ENCODE measurements around the gene BROX. TPM values are rescaled to one million over a fixed set of nuclear protein-coding genes. Genes with fewer than 3 reads are reported as not detected.
A peak's percentile ranks its signal among the peaks of the same experiment; 100 is the strongest.
"Not testable (repeated sequence)": the region's sequence is repeated elsewhere in the genome, so short reads cannot be mapped to it uniquely, and the experiment has no call there.

BROX gene, protein sequence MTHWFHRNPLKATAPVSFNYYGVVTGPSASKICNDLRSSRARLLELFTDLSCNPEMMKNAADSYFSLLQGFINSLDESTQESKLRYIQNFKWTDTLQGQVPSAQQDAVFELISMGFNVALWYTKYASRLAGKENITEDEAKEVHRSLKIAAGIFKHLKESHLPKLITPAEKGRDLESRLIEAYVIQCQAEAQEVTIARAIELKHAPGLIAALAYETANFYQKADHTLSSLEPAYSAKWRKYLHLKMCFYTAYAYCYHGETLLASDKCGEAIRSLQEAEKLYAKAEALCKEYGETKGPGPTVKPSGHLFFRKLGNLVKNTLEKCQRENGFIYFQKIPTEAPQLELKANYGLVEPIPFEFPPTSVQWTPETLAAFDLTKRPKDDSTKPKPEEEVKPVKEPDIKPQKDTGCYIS
- 35.4 and 36.4 TPM in 2 replicates for total RNA-seq

DNA sequence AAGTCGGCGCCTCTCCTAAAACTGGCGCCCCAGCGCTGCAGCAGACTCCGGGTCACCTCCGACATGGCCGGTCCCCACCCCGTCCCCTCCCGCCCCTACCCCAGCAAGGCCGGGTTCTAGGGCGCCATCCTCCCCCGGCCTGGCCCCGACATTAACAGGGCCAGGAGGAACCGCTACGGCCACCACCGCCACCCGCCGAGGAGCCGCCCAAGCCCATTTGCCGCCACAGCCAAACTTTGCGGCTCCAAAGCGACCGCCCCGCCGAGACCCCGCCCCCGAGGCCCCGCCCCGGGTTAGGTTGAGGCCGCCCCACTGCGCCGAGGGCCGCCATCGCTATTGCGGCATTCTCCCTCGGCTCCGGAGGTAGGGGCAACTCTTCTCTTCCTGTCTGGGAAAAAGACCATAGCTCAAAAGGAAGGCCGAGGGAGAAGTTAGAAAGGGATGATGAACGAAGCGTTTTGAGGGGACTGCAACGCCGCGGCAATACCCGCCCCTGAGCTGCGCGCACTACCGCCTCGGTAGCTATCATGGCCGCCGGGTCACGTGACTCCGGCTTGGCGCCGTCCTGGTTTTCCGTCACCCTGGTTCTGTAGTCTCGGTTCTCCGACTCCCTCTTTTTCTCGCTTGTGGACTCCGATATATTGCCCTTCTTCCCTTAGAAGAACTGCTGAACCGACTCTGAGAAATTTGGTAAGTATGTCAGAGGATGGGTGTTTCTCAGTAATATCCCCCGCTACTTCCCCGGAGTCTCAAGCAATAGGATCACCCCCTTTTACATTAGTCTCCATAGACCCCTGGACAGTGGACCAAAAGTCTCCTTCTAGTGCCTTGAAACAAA lies at the start of gene BROX, which contains the start of gene AIDA:
Gene BROX (plus strand): TSS at position 312 of the 838 bp plus-strand sequence. CDS start 3,136 bp downstream, outside the sequence.
Gene AIDA (minus strand): TSS at position 239 of the 838 bp plus-strand sequence. CDS start 174 bp downstream, at position 65.
- peak; percentile 99 for DNase-seq
- Mint-ChIP-seq H3K27ac (peak within 1 kb of the TSS; percentile 94), H3K27me3 (no peaks in the 10 kb centered on the region), H3K4me1 (peaks cover 37% of the 10 kb centered on the region), H3K9me3 (no peaks in the 10 kb centered on the region), H3K4me3 (peak within 1 kb of the TSS; percentile 99), H3K36me3 (ENCODE audit: low read depth) (peaks cover 33% of the 10 kb centered on the region)
- intact Hi-C loops (cut with micrococcal nuclease), result loop anchor here (1.0 to 10.0 kb wide), 8 partner anchors 60 to 1135 kb away; partner anchors contain the start of genes CAPN2, TAF1A and TP53BP2

DNA sequence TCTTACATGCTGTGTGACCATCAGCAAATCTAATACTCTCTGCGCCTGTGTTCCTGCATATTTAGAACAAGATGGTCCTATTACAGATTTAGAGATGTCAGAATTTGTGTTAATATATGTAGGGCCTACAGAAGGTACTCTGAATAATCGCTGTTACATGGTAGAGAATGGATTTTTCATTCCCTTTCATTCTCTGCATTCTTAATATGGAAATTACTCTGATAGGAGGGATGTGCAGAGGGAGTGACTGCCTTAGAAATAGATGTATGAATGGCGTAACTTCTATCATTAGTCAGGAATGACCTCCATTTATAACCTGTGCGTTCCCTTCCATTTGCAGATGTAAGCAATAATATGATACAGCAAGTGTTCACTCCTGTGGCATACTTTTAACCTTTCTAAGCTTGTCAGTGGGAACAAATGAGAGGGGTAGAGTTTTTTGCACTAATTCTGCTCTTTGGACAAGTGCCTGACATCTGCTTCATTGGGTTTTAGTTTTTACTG lies 48.9 kb upstream of the BROX start:
- no peak for DNase-seq
- Mint-ChIP-seq H3K4me1 (peaks cover 10% of the 10 kb centered on the region), H3K27ac (no peak overlapping the region), H3K4me3 (no peak overlapping the region), H3K27me3 (no peaks in the 10 kb centered on the region), H3K9me3 (no peaks in the 10 kb centered on the region), H3K36me3 (ENCODE audit: low read depth) (peaks cover 68% of the 10 kb centered on the region)
- intact Hi-C loops (cut with micrococcal nuclease), result no loop called here

DNA sequence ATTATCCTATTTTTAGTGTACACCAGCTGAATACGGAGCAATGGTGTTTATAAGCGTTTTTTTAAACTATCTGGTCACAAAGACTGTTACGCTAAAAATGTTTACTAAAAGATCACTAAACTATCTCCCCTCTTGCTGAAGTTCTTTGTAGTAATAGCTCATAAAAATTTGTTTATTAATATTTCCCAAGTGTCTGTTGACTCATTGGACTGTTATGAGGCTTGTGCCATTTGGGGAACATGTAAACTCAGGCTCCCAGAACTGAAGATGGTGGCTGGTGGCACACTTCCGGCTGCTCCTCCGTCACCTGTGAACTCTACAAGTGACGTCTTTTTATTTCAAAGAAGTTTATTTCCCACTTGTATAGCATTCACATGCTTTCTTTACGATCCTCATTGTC lies 46.4 kb upstream of the BROX start:
- Mint-ChIP-seq H3K4me3 (no peak overlapping the region), H3K27me3 (no peaks in the 10 kb centered on the region), H3K36me3 (ENCODE audit: low read depth) (peaks cover 62% of the 10 kb centered on the region)

DNA sequence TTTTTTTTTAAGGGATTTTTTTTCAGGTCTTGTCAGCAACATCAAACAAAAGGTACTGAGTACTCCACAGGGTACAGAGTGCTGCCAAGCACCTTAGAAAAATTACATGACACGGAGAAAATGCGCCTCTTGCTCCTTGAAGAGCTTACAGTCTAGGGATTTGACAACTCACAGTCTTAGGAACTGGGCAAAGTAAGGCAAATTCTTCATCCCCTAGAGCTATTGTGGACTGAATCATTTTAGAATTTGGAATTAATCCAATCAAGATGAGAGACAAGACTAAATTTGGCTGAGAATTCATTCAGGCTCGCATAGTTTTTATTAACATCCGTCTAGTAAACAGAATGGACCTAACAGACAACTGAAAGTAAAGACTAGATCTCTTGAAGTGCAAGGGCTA lies 44.2 kb upstream of the BROX start:
- H3K4me1 Mint-ChIP-seq, result peaks cover 10% of the 10 kb centered on the region

More for the DNA sequence above, 46.4 kb upstream of the BROX start:
- no peaks in the 10 kb centered on the region for H3K9me3 Mint-ChIP-seq
- no peak for DNase-seq
- no peak overlapping the region for H3K27ac Mint-ChIP-seq
- intact Hi-C loops (cut with micrococcal nuclease), result no loop called here
- peaks cover 15% of the 10 kb centered on the region for H3K4me1 Mint-ChIP-seq

DNA sequence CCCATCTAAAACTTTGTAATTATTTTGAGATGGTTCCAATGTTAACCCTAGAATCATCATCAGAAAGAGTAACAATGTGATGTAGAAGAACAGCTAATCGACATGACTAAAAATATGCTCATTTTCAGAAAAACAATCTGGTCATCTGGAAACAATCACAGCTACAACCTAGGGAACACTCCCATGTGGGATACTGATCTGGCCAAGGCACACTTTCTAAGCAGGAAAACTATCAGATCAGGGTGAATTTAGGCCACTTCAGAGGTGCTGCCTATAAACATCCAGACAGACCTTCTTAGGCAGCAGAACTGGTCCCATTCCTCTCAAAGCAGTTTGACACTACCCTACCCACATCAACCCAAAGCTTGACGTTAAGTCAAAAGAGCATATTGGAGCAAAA lies 43.3 kb upstream of the BROX start:
- H3K9me3 Mint-ChIP-seq; DNase-seq; H3K27me3 Mint-ChIP-seq; H3K27ac Mint-ChIP-seq; H3K4me3 Mint-ChIP-seq; intact Hi-C loops (cut with micrococcal nuclease): not testable (repeated sequence)
- Mint-ChIP-seq H3K36me3 (ENCODE audit: low read depth) (peaks cover 54% of the 10 kb centered on the region), H3K4me1 (peaks cover 10% of the 10 kb centered on the region)

More for the DNA sequence above, 44.2 kb upstream of the BROX start:
- H3K27me3 Mint-ChIP-seq; DNase-seq; H3K27ac Mint-ChIP-seq; H3K4me3 Mint-ChIP-seq; H3K9me3 Mint-ChIP-seq; intact Hi-C loops (cut with micrococcal nuclease): not testable (repeated sequence)
- H3K36me3 Mint-ChIP-seq (ENCODE audit: low read depth), result peaks cover 59% of the 10 kb centered on the region

DNA sequence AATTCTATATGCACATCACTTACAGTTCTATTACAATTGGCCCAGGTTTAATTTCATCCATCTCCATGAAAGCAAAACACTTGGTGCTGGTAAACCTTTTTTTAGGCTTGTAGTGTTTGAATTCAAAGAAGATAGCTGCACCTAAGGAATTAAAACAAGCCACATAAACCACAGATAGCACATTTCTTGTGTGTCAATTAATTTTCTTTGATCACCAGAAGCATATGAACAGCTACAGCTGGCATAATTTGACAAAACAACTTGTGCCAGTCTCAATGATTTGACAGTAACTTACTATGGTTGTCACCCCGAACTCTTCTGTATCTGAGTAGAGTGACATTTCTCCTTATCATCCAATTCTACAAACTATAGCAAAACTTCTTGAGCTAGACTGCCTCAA lies 42.3 kb upstream of the BROX start:
- Mint-ChIP-seq H3K36me3 (ENCODE audit: low read depth) (peaks cover 54% of the 10 kb centered on the region), H3K27ac (no peak overlapping the region)

DNA sequence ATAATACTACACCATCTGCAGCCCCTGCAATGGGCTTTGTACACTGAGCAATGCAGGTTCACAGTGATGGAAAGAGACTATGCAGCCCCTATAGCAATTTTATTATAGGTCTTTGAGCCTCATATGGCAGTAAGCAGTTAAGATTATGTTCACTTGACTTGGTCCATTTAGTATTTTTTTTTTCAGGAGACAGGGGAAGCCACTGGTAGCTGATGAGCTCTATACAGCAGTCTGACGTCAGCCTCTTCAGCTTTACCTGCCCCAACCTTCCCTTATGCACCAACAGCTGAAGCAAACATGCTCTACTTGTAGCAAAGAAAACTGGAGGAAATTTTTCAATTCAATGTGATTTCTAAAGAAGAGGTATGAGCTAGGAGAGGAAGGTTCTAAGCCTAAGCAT lies 32.3 kb upstream of the BROX start:
- Mint-ChIP-seq H3K27me3 (no peaks in the 10 kb centered on the region), H3K9me3 (no peaks in the 10 kb centered on the region), H3K4me3 (no peak overlapping the region), H3K36me3 (ENCODE audit: low read depth) (peaks cover 16% of the 10 kb centered on the region), H3K4me1 (no peaks in the 10 kb centered on the region), H3K27ac (no peak overlapping the region)
- intact Hi-C loops (cut with micrococcal nuclease), result no loop called here
- no peak for DNase-seq

More for the DNA sequence above, 42.3 kb upstream of the BROX start:
- no peaks in the 10 kb centered on the region for H3K27me3 Mint-ChIP-seq
- intact Hi-C loops (cut with micrococcal nuclease), result no loop called here
- H3K9me3 Mint-ChIP-seq, result no peaks in the 10 kb centered on the region
- DNase-seq, result no peak
- peaks cover 9% of the 10 kb centered on the region for H3K4me1 Mint-ChIP-seq
- H3K4me3 Mint-ChIP-seq, result no peak overlapping the region

DNA sequence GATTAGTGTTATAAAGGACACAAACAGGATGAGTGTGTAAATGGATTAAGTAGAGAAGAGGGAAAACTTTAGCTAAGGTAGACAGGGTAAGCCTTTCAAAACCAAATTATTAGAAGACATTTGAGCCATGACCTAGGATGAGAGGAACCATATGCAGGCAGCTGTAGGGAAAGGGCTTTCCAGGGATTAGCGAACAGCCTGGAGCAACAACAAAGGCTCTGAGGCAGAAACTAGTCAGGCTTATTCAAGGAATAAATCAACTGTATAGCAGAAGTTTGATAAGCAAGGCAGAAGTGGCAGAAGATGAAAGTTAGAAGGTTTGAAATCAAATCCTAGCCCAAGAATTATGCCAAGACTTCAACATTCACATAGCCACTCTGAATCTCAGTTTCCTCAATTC lies 21.3 kb upstream of the BROX start:
- no peaks in the 10 kb centered on the region for H3K27me3 Mint-ChIP-seq
- H3K4me1 Mint-ChIP-seq, result peaks cover 8% of the 10 kb centered on the region
- no peak for DNase-seq
- intact Hi-C loops (cut with micrococcal nuclease), result no loop called here
- peaks cover 15% of the 10 kb centered on the region for H3K36me3 Mint-ChIP-seq (ENCODE audit: low read depth)
- no peak overlapping the region for H3K4me3 Mint-ChIP-seq
- H3K9me3 Mint-ChIP-seq, result no peaks in the 10 kb centered on the region
- H3K27ac Mint-ChIP-seq, result no peak overlapping the region

DNA sequence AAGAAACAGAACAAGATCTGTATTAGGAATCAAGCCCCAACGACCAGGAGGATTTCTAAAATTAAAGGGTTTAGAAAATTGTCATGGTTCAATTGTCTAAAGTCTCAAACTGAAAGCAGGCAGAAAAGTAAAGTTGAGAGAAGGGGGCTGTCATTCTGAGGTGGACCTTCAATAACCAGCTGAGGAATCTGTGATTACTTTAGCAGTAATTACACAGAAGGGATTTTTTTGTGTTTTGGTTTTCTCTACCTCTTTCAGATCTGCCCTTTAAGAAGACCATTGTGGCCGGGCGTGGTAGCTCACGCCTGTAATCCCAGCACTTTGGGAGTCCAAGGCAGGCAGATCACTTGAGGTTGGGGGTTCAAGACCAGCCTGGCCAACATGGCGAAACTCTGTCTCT lies 17.4 kb upstream of the BROX start:
- H3K4me3 Mint-ChIP-seq, result no peak overlapping the region
- H3K4me1 Mint-ChIP-seq, result peaks cover 8% of the 10 kb centered on the region
- DNase-seq, result no peak
- no peak overlapping the region for H3K27ac Mint-ChIP-seq
- no peaks in the 10 kb centered on the region for H3K9me3 Mint-ChIP-seq
- peaks cover 15% of the 10 kb centered on the region for H3K36me3 Mint-ChIP-seq (ENCODE audit: low read depth)
- intact Hi-C loops (cut with micrococcal nuclease), result no loop called here
- no peaks in the 10 kb centered on the region for H3K27me3 Mint-ChIP-seq

DNA sequence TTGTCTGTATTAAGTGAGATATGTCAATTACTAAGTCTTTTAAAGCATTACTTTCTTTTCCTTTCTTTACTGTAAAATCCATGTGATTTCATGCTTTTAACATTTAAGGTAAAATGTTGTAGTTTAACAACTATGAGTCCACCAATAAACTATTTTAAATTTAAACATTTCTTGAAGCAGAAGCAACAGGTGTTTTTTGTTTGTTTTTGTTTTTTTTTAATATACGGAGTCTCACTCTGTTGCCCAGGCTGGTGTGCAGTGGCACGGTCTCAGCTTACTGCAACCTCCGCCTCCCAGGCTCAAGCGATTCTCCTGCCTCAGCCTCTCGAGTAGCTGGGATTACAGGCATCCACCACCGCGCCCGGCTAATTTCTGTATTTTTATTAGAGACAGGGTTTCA lies 15.6 kb upstream of the BROX start:
- H3K36me3 Mint-ChIP-seq (ENCODE audit: low read depth), result peaks cover 16% of the 10 kb centered on the region
- intact Hi-C loops (cut with micrococcal nuclease), result no loop called here

DNA sequence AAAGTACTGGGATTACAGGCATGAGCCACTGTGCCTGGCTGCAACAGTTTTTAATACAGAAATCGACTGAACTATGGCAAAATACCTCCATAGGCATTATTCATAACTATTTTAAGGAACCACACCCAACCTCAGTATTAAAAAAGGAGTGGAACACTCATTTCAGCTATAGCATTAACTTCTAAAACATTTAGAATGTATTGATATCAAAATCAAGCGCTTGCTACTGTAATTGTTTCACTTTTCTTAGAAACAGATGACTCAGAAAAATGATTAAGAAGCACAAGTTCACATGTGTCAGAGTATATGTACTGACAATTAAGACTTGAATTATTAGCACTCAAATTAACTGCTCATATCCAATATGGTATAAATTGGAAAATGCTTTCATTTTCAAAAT lies 15.2 kb upstream of the BROX start:
- no peaks in the 10 kb centered on the region for H3K27me3 Mint-ChIP-seq
- peaks cover 17% of the 10 kb centered on the region for H3K36me3 Mint-ChIP-seq (ENCODE audit: low read depth)
- no peaks in the 10 kb centered on the region for H3K9me3 Mint-ChIP-seq
- intact Hi-C loops (cut with micrococcal nuclease), result no loop called here
- H3K4me1 Mint-ChIP-seq, result peaks cover 4% of the 10 kb centered on the region
- H3K4me3 Mint-ChIP-seq, result no peak overlapping the region
- no peak overlapping the region for H3K27ac Mint-ChIP-seq
- no peak for DNase-seq

More for the DNA sequence above, 15.6 kb upstream of the BROX start:
- no peak overlapping the region for H3K27ac Mint-ChIP-seq
- no peaks in the 10 kb centered on the region for H3K27me3 Mint-ChIP-seq
- no peak overlapping the region for H3K4me3 Mint-ChIP-seq
- no peaks in the 10 kb centered on the region for H3K9me3 Mint-ChIP-seq
- no peak for DNase-seq
- H3K4me1 Mint-ChIP-seq, result peaks cover 4% of the 10 kb centered on the region

DNA sequence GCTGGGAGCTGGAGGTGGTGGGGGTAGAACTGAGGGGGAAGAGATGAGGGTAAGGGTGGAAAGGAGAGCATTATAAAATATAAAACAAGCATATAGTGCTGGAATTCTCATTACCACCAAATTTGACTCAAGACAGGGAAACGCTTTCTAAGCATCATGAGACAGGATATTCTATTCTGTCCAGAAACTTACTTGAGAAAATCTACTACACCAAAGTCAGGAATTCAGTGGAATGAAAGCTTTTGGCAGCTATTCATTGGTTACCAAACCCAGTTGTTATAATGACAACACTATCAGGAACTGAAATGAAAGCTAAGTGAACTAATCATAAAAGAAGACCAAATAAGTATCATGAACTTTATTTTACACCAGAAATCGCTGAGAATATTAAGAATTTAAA lies 14.5 kb upstream of the BROX start:
- intact Hi-C loops (cut with micrococcal nuclease), result no loop called here
- Mint-ChIP-seq H3K27me3 (no peaks in the 10 kb centered on the region), H3K27ac (no peak overlapping the region), H3K4me1 (peaks cover 4% of the 10 kb centered on the region), H3K9me3 (no peaks in the 10 kb centered on the region), H3K4me3 (no peak overlapping the region), H3K36me3 (ENCODE audit: low read depth) (peaks cover 22% of the 10 kb centered on the region)
- DNase-seq, result no peak

DNA sequence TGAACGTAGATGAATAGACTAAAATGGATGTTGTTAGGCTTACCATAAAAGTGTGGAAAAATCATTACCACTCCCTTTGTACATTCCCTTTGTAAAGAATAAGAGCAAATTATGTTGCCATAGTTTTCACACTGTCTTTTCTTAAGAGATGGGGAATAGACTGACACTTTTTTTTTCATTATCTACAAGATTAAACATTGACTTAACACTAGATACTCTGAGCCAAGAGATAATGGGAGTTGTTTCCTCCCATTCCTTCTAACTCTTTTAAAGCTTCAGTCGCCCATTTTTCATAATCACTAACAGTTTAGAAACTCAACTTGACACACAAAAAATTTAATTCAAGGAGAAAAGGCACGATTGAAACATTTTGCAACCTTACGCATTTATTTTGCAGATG lies 10.2 kb upstream of the BROX start:
- DNase-seq, result no peak
- intact Hi-C loops (cut with micrococcal nuclease), result no loop called here
- Mint-ChIP-seq H3K27me3 (no peaks in the 10 kb centered on the region), H3K27ac (no peak overlapping the region), H3K36me3 (ENCODE audit: low read depth) (peaks cover 44% of the 10 kb centered on the region), H3K4me1 (peaks cover 17% of the 10 kb centered on the region), H3K4me3 (no peak overlapping the region), H3K9me3 (peaks cover 7% of the 10 kb centered on the region)

DNA sequence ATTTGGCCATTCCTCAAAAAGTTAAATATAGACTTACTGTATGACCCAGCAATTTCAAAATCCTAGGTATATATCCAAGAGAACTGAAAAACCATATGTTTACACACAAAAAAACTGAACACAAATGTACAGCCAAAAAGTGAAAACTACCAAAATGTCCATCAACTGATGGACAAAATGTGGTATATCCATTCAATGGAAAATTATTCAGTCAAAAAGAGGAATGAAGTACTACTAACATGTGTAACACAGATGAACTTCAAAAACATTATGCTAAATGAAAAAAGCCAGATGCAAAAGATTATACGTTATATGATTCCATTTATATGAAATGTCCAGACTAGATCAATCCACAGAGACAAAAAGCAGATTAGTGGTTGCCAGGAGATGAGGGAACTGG lies 8.1 kb upstream of the BROX start:
- no peak overlapping the region for H3K4me3 Mint-ChIP-seq
- intact Hi-C loops (cut with micrococcal nuclease), result no loop called here
- peaks cover 7% of the 10 kb centered on the region for H3K9me3 Mint-ChIP-seq
- H3K4me1 Mint-ChIP-seq, result peaks cover 27% of the 10 kb centered on the region
- no peak overlapping the region for H3K27ac Mint-ChIP-seq
- no peak for DNase-seq
- H3K27me3 Mint-ChIP-seq, result no peaks in the 10 kb centered on the region
- H3K36me3 Mint-ChIP-seq (ENCODE audit: low read depth), result peaks cover 42% of the 10 kb centered on the region
